Mucosa of gallbladder (tissue), 1 donor: ENCODE results near the gene EAF2. TPM values are rescaled to one million over a fixed set of nuclear protein-coding genes. Genes with fewer than 3 reads are reported as not detected.
"Not testable (repeated sequence)": the region's sequence is repeated elsewhere in the genome, so short reads cannot be mapped to it uniquely, and the experiment has no call there.

Experiments used
- DNase-seq: peaks from one replicate; pipeline ENCODE4 v3.0.0-alpha.2; 2020; ENCODE audit warnings: low spot score
- total RNA-seq: library from RNA; stranded (reverse); gene quantifications from one replicate; pipeline ENCODE4 v1.2.1, GENCODE V29; 2021
- donor health status: DM: no; HTN: no; CAD: no.

Gene EAF2
- total RNA-seq, result 5.2 TPM

- peak; percentile 97 for DNase-seq
These were observed at the start of gene EAF2, which contains the start of gene IQCB1 for GRCh38 chr3:121834671-121835464. TSS of gene EAF2 (plus strand) at chr3:121835209. CDS start at chr3:121835286, 77 bp downstream. TSS of gene IQCB1 (minus strand) at chr3:121835060. CDS start at chr3:121828960, 6,100 bp downstream.

- DNase-seq, result no peak
These were observed 48.5 kb upstream of the EAF2 start for GRCh38 chr3:121786485-121786884.

- DNase-seq, result no peak
These were observed 41.9 kb upstream of the EAF2 start for GRCh38 chr3:121793078-121793477.

GRCh38 chr3:121794264-121794983 is 40.6 kb upstream of the EAF2 start:
- no peak for DNase-seq

- DNase-seq, result no peak
These were observed 38.0 kb upstream of the EAF2 start for GRCh38 chr3:121796970-121797369.

GRCh38 chr3:121800906-121801305 is 34.1 kb upstream of the EAF2 start:
- DNase-seq, result no peak

- DNase-seq, result no peak
These were observed 31.2 kb upstream of the EAF2 start for GRCh38 chr3:121803771-121804320.

GRCh38 chr3:121809249-121809648 is 25.8 kb upstream of the EAF2 start:
- no peak for DNase-seq

GRCh38 chr3:121817753-121818152 is 17.3 kb upstream of the EAF2 start:
- DNase-seq, result no peak

GRCh38 chr3:121818578-121818977 is 16.4 kb upstream of the EAF2 start:
- DNase-seq, result no peak

GRCh38 chr3:121819236-121819635 is 15.8 kb upstream of the EAF2 start:
- no peak for DNase-seq

- no peak for DNase-seq
These were observed 13.4 kb upstream of the EAF2 start for GRCh38 chr3:121821421-121822199.

- DNase-seq, result no peak
These were observed 12.0 kb upstream of the EAF2 start for GRCh38 chr3:121822973-121823372.

- DNase-seq, result no peak
These were observed 795 bp upstream of the EAF2 start for GRCh38 chr3:121834157-121834670.

GRCh38 chr3:121835465-121835801 is 424 bp downstream of the EAF2 start:
- no peak for DNase-seq

GRCh38 chr3:121836064-121836463 is 1.1 kb downstream of the EAF2 start:
- no peak for DNase-seq

- no peak for DNase-seq
These were observed 1.5 kb downstream of the EAF2 start for GRCh38 chr3:121836481-121836880.

- DNase-seq, result no peak
These were observed 5.0 kb downstream of the EAF2 start for GRCh38 chr3:121839962-121840361.

- DNase-seq, result no peak
These were observed 9.9 kb downstream of the EAF2 start for GRCh38 chr3:121844892-121845291.

GRCh38 chr3:121852256-121852655 is 17.2 kb downstream of the EAF2 start:
- DNase-seq, result no peak

- DNase-seq, result no peak
These were observed 20.5 kb downstream of the EAF2 start for GRCh38 chr3:121855555-121855954.

- DNase-seq, result not testable (repeated sequence)
These were observed 22.8 kb downstream of the EAF2 start for GRCh38 chr3:121857778-121858177.
